ENCODE data around the gene ACAP3. TPM values are rescaled to one million over a fixed set of nuclear protein-coding genes. Genes with fewer than 3 reads are reported as not detected.

The ACAP3 gene
- total and polyA plus RNA-seq, 2 donors (not counting 3 experiments of a cell fraction or from before 2014, with no cell fraction given), result 27.8 to 39.0 TPM

DNA sequence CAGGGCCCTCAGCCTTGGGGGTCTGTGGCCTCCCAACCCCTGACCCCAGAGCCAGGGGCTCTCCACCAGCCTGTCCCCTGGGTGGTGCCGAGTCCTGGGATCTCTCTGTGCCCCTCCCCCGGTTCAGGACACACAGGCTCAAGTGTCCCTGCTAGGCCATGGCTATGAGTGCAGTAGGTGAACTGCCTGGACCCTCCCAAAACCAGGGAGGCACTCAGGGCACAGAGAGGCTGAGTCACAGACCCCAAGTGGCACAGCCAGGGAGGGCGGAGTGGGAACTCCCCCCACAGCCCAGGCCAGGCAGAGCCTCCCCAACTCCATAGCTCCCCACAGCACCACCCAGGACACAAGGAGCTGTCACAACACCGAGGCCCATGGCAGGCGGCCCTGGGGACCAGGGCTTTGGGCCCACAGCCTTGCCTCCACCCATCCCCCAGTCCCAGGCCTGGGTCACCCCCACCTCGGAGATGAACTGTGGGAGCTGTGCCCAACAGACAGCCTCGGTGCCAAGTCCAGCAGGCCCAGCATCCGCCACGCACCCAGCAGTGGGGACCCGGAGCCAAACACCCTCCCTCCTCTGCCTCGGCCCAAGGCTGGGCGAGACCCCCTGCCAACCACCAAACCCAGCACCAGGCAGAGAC is 38.2 kb upstream of the ACAP3 start:
- FAIRE-seq (no peak), DNase-seq (ENCODE audit: low read depth, low spot score) (no peak)
- peaks cover 33% of the 10 kb centered on the region for H3K79me2 ChIP-seq (ENCODE audit: control insufficient read depth, insufficient read depth, low read length)
- dilution Hi-C loops (cut with MboI; ENCODE audit: extremely low pct_ligation_motif_present, low sequenced_read_pairs) (no loop called here), intact Hi-C loops (cut with micrococcal nuclease) (no loop called here)
- peaks cover 10% of the 10 kb centered on the region for H3K4me1 ChIP-seq (ENCODE audit: control insufficient read depth, extremely low read depth, insufficient read depth, low read length)
- H2AFZ ChIP-seq (ENCODE audit: low read depth, low read length), result no peak overlapping the region
- H3K36me3 ChIP-seq (ENCODE audit: control insufficient read depth in 2 of 2, extremely low read depth in 1 of 2, insufficient read depth in 2 of 2, low read length in 2 of 2), result peaks cover 0 to 5% of the 10 kb centered on the region in 2 experiments
- no peaks in the 10 kb centered on the region for H3K9me3 ChIP-seq (replicated peaks; ENCODE audit: control insufficient read depth, insufficient read depth, low read length)
- no peak overlapping the region for H3K4me3 ChIP-seq (replicated peaks in 1 of 3; ENCODE audit: insufficient read depth in 1 of 3, low read depth in 1 of 3, low read length in 3 of 3)
- TF ChIP-seq EZH2 (IDR thresholded peaks at IDR 0.05; ENCODE audit: borderline replicate concordance, low read depth, low read length, severe bottlenecking) (no peak), MYC (IDR thresholded peaks at IDR 0.05; ENCODE audit: low read depth, low read length) (no peak), CTCF (IDR thresholded peaks at IDR 0.05; ENCODE audit: extremely low read depth in 1 of 2, insufficient read depth in 1 of 2, low read depth in 1 of 2, low read length in 2 of 2) (no peak), POLR2AphosphoS5 (IDR thresholded peaks at IDR 0.05; ENCODE audit: insufficient read depth, low read depth, low read length) (no peak), JUN (IDR thresholded peaks at IDR 0.05; ENCODE audit: borderline replicate concordance, insufficient read depth, insufficient read length, low read depth) (no peak), GATA2 (IDR thresholded peaks at IDR 0.05; ENCODE audit: insufficient read depth, insufficient read length, low read depth, low read length) (no peak), FOS (IDR thresholded peaks at IDR 0.05; ENCODE audit: borderline replicate concordance, insufficient read depth, low read length) (no peak)
- TF ChIP-seq, protein P1, sequence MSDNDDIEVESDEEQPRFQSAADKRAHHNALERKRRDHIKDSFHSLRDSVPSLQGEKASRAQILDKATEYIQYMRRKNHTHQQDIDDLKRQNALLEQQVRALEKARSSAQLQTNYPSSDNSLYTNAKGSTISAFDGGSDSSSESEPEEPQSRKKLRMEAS (IDR thresholded peaks at IDR 0.05; ENCODE audit: insufficient read depth, insufficient read length), result no peak
- ChIA-PET CTCF (interaction anchor here (0.6 to 2.0 kb wide), 3 partner anchors 26 to 123 kb away, joined by 3 to 6 read pairs (median 4); no protein-coding TSS in a partner anchor), POLR2A (no interaction called here)
- no peak overlapping the region for H3K4me2 ChIP-seq (ENCODE audit: insufficient read depth, low read length)
- H3K9ac ChIP-seq (replicated peaks; ENCODE audit: extremely low read depth, insufficient read depth, low read length), result no peak overlapping the region
- no peaks in the 10 kb centered on the region for H4K20me1 ChIP-seq (replicated peaks; ENCODE audit: control insufficient read depth, extremely low read depth, insufficient read depth, low read length)
- no peaks in the 10 kb centered on the region for H3K27me3 ChIP-seq (ENCODE audit: control insufficient read depth in 2 of 2, insufficient read depth in 2 of 2, low read length in 2 of 2)
- no TSS peak for BruUV-seq (replicated peaks)
- no peak overlapping the region for H3K27ac ChIP-seq (ENCODE audit: insufficient read depth, low read depth, low read length)
- no peaks in the 10 kb centered on the region for H3K9me1 ChIP-seq (replicated peaks; ENCODE audit: control insufficient read depth, extremely low read depth, insufficient read depth, low read length)

All from endothelial cell of umbilical vein (primary cell).